Measurements from ENCODE around the gene HFM1. TPM values are rescaled to one million over a fixed set of nuclear protein-coding genes. Genes with fewer than 3 reads are reported as not detected.

Gene HFM1
- total and polyA plus RNA-seq, 2 donors (not counting 1 experiment from before 2014, with no cell fraction given): 0.23 to 0.83 TPM

GRCh38 chr1:91398291-91398690 is 6.3 kb downstream of the HFM1 start:
- Histone ChIP-seq H2AFZ (ENCODE audit: low read length) (no peak overlapping the region), H3K36me3 (ENCODE audit: control insufficient read depth, insufficient read depth, low read length) (no peaks in the 10 kb centered on the region), H3K27ac (ENCODE audit: insufficient read depth, low read length) (no peak overlapping the region), H3K9ac (ENCODE audit: insufficient read depth, low read length) (no peak overlapping the region), H3K4me3 (replicated peaks in 1 of 4; ENCODE audit: control extremely low read depth in 1 of 4, insufficient read depth in 1 of 4, low read depth in 3 of 4, low read length in 4 of 4) (no peak overlapping the region), H3K79me2 (ENCODE audit: control insufficient read depth, insufficient read depth, low read length) (no peaks in the 10 kb centered on the region), H3K27me3 (ENCODE audit: control insufficient read depth, insufficient read depth, low read length) (no peaks in the 10 kb centered on the region), H3K4me1 (ENCODE audit: control insufficient read depth, extremely low read depth, insufficient read depth, low read length) (no peaks in the 10 kb centered on the region), H3K9me3 (ENCODE audit: control insufficient read depth, insufficient read depth, low read depth, low read length) (no peaks in the 10 kb centered on the region), H4K20me1 (ENCODE audit: control insufficient read depth, extremely low read depth, insufficient read depth, low read length) (no peaks in the 10 kb centered on the region), H3K4me2 (ENCODE audit: extremely low read depth, insufficient read depth, low read length) (no peak overlapping the region)
- TF ChIP-seq EZH2 (IDR thresholded peaks at IDR 0.05; ENCODE audit: low read length, missing control alignments): no peak
- no peak for TF ChIP-seq CTCF (conservative IDR thresholded peaks at IDR 0.05 in 1 of 2, IDR thresholded peaks at IDR 0.05 in 1 of 2; ENCODE audit: low read depth in 1 of 2, low read length in 2 of 2)
- no peak for DNase-seq (ENCODE audit: low read depth in 2 of 2)

- no peaks in the 10 kb centered on the region for H4K20me1 ChIP-seq (ENCODE audit: control insufficient read depth, extremely low read depth, insufficient read depth, low read length)
- H3K79me2 ChIP-seq (ENCODE audit: control insufficient read depth, insufficient read depth, low read length): no peaks in the 10 kb centered on the region
- H3K4me1 ChIP-seq (ENCODE audit: control insufficient read depth, extremely low read depth, insufficient read depth, low read length): no peaks in the 10 kb centered on the region
- H3K27me3 ChIP-seq (ENCODE audit: control insufficient read depth, insufficient read depth, low read length): no peaks in the 10 kb centered on the region
- H3K9ac ChIP-seq (ENCODE audit: insufficient read depth, low read length): no peak overlapping the region
- no peaks in the 10 kb centered on the region for H3K9me3 ChIP-seq (ENCODE audit: control insufficient read depth, insufficient read depth, low read depth, low read length)
- no peaks in the 10 kb centered on the region for H3K36me3 ChIP-seq (ENCODE audit: control insufficient read depth, insufficient read depth, low read length)
- no peak overlapping the region for H3K27ac ChIP-seq (ENCODE audit: insufficient read depth, low read length)
- TF ChIP-seq EZH2 (IDR thresholded peaks at IDR 0.05; ENCODE audit: low read length, missing control alignments) (no peak), CTCF (conservative IDR thresholded peaks at IDR 0.05 in 1 of 2, IDR thresholded peaks at IDR 0.05 in 1 of 2; ENCODE audit: low read depth in 1 of 2, low read length in 2 of 2) (no peak)
- peak in 1 of 2 donors; percentile 9 for DNase-seq (ENCODE audit: low read depth in 2 of 2)
- H2AFZ ChIP-seq (ENCODE audit: low read length): no peak overlapping the region
- no peak overlapping the region for H3K4me2 ChIP-seq (ENCODE audit: extremely low read depth, insufficient read depth, low read length)
- H3K4me3 ChIP-seq (replicated peaks in 1 of 4; ENCODE audit: control extremely low read depth in 1 of 4, insufficient read depth in 1 of 4, low read depth in 3 of 4, low read length in 4 of 4): no peak overlapping the region
Measured at GRCh38 chr1:91397605-91398004, 7.0 kb downstream of the HFM1 start.

- no peak for DNase-seq (ENCODE audit: low read depth in 2 of 2)
- no peaks in the 10 kb centered on the region for H3K9me3 ChIP-seq (ENCODE audit: control insufficient read depth, insufficient read depth, low read depth, low read length)
- H3K27me3 ChIP-seq (ENCODE audit: control insufficient read depth, insufficient read depth, low read length): no peaks in the 10 kb centered on the region
- no peak overlapping the region for H3K9ac ChIP-seq (ENCODE audit: insufficient read depth, low read length)
- no peaks in the 10 kb centered on the region for H3K79me2 ChIP-seq (ENCODE audit: control insufficient read depth, insufficient read depth, low read length)
- H3K36me3 ChIP-seq (ENCODE audit: control insufficient read depth, insufficient read depth, low read length): no peaks in the 10 kb centered on the region
- H3K4me2 ChIP-seq (ENCODE audit: extremely low read depth, insufficient read depth, low read length): no peak overlapping the region
- no peaks in the 10 kb centered on the region for H3K4me1 ChIP-seq (ENCODE audit: control insufficient read depth, extremely low read depth, insufficient read depth, low read length)
- no peak overlapping the region for H2AFZ ChIP-seq (ENCODE audit: low read length)
- TF ChIP-seq EZH2 (IDR thresholded peaks at IDR 0.05; ENCODE audit: low read length, missing control alignments) (no peak), CTCF (conservative IDR thresholded peaks at IDR 0.05 in 1 of 2, IDR thresholded peaks at IDR 0.05 in 1 of 2; ENCODE audit: low read depth in 1 of 2, low read length in 2 of 2) (no peak)
- no peak overlapping the region for H3K27ac ChIP-seq (ENCODE audit: insufficient read depth, low read length)
- H3K4me3 ChIP-seq (replicated peaks in 1 of 4; ENCODE audit: control extremely low read depth in 1 of 4, insufficient read depth in 1 of 4, low read depth in 3 of 4, low read length in 4 of 4): no peak overlapping the region
- H4K20me1 ChIP-seq (ENCODE audit: control insufficient read depth, extremely low read depth, insufficient read depth, low read length): no peaks in the 10 kb centered on the region
Measured at GRCh38 chr1:91393042-91393441, 11.6 kb downstream of the HFM1 start.
